Measurements from ENCODE around the gene CRIP1. TPM values are rescaled to one million over a fixed set of nuclear protein-coding genes. Genes with fewer than 3 reads are reported as not detected.

Gene CRIP1
- total and polyA plus RNA-seq, 2 experiments from 2014 or later: 0.80 to 8.4 TPM

- TF ChIP-seq ZNF462 (CRISPR knock-in tag; IDR thresholded peaks at IDR 0.05): no peak
- TF ChIP-seq ZNF114 (CRISPR knock-in tag; IDR thresholded peaks at IDR 0.05): no peak
Observed at GRCh38 chr14:105519946-105520698, 33.4 kb downstream of the CRIP1 start (continued).

GRCh38 chr14:105525326-105525725, 38.6 kb downstream of the CRIP1 start:
- Histone ChIP-seq H3K4me1 (ENCODE audit: insufficient read depth) (no peaks in the 10 kb centered on the region), H3K36me3 (ENCODE audit: insufficient read depth) (no peaks in the 10 kb centered on the region), H2AFZ (no peak overlapping the region), H4K20me1 (replicated peaks; ENCODE audit: insufficient read depth) (no peaks in the 10 kb centered on the region), H3K9me2 (ENCODE audit: insufficient read depth) (no peaks in the 10 kb centered on the region), H3K79me2 (replicated peaks; ENCODE audit: insufficient read depth) (no peaks in the 10 kb centered on the region), H3K4me2 (no peak overlapping the region), H3K27me3 (ENCODE audit: insufficient read depth) (peaks cover 46% of the 10 kb centered on the region), H3K27ac (ENCODE audit: low read depth) (no peak overlapping the region), H3F3A (replicated peaks; ENCODE audit: low read depth) (no peaks in the 10 kb centered on the region), H3K4me3 (peak overlapping the region; percentile 64; the same call in 1 of the 2 replicates)
- ATAC-seq (no peak), DNase-seq (ENCODE audit: low spot score) (no peak)
- H3K4me1 Mint-ChIP-seq: peaks cover 3% of the 10 kb centered on the region; the same call in 1 of the 3 replicates
- peaks cover 2% of the 10 kb centered on the region for H3K9me3 Mint-ChIP-seq
- no peaks in the 10 kb centered on the region for H3K36me3 Mint-ChIP-seq (ENCODE audit: low read depth)
- H3K27me3 Mint-ChIP-seq (ENCODE audit: insufficient read depth, low read depth, poor library complexity): peaks cover 33% of the 10 kb centered on the region
- no peak overlapping the region for H3K27ac Mint-ChIP-seq
- peak overlapping the region; percentile 61; the same call in 1 of the 3 replicates for H3K4me3 Mint-ChIP-seq
- no peak for TF ChIP-seq EZH2 (IDR thresholded peaks at IDR 0.05; ENCODE audit: low read depth, unreplicated experiment)
- TF ChIP-seq POLR2AphosphoS5 (IDR thresholded peaks at IDR 0.05; ENCODE audit: low read depth): no peak
- TF ChIP-seq ETS1 (IDR thresholded peaks at IDR 0.05): no peak
- no peak for TF ChIP-seq REST (IDR thresholded peaks at IDR 0.05; ENCODE audit: unreplicated experiment)
- TF ChIP-seq ZNF331 (CRISPR knock-in tag; IDR thresholded peaks at IDR 0.05; ENCODE audit: low read depth): no peak
- TF ChIP-seq CTCF (conservative IDR thresholded peaks at IDR 0.05; ENCODE audit: low read depth in 2 of 2): no peak
- no peak for TF ChIP-seq CREB1 (CRISPR knock-in tag; IDR thresholded peaks at IDR 0.05; ENCODE audit: low read depth)
- no peak for TF ChIP-seq ZNF114 (CRISPR knock-in tag; IDR thresholded peaks at IDR 0.05)
- no peak for TF ChIP-seq NANOG (IDR thresholded peaks at IDR 0.05; ENCODE audit: borderline replicate concordance)
- TF ChIP-seq EZH2phosphoT487 (IDR thresholded peaks at IDR 0.05; ENCODE audit: unreplicated experiment): no peak
- no peak for TF ChIP-seq JUNB (IDR thresholded peaks at IDR 0.05; ENCODE audit: unreplicated experiment)

All from GM23338 (cell line).